Stimulated activated CD8-positive, alpha-beta memory T cell treated with anti-CD3 and anti-CD28 coated beads, Interleukin-12 subunit alpha, Interleukin-12 subunit beta, amount 100 ng/mL, for 4 hours (primary cell): ENCODE data around the gene AIFM3.
A peak's percentile ranks its signal among the peaks of the same experiment; 100 is the strongest.

Experiments
- DNase-seq: peaks from one replicate; pipeline ENCODE4 v3.0.0-alpha.2; 2020; ENCODE audit warnings: low read depth

The AIFM3 gene

GRCh38 chr22:20976291-20976877 is 9.3 kb downstream of the AIFM3 start:
- no peak for DNase-seq

GRCh38 chr22:20977019-20977418 is 10.0 kb downstream of the AIFM3 start:
- no peak for DNase-seq

GRCh38 chr22:20977516-20978170 is 10.6 kb downstream of the AIFM3 start:
- no peak for DNase-seq

GRCh38 chr22:20978419-20978818 is 11.4 kb downstream of the AIFM3 start:
- DNase-seq, result no peak

GRCh38 chr22:20979243-20979809 is 12.3 kb downstream of the AIFM3 start:
- DNase-seq, result peak; percentile 31

GRCh38 chr22:20979940-20980453 is 12.9 kb downstream of the AIFM3 start:
- DNase-seq, result no peak

- DNase-seq, result no peak
These were observed 13.5 kb downstream of the AIFM3 start for GRCh38 chr22:20980523-20980922.

GRCh38 chr22:20980938-20981722 is 14.1 kb downstream of the AIFM3 start:
- DNase-seq, result no peak

- DNase-seq, result peak; percentile 58
These were observed 14.9 kb downstream of the AIFM3 start, which contains the start of gene LZTR1 for GRCh38 chr22:20981787-20982562. LZTR1 (plus strand) TSS chr22:20982297; CDS start chr22:20982372, 75 bp downstream.

- DNase-seq, result no peak
These were observed 15.5 kb downstream of the AIFM3 start for GRCh38 chr22:20982563-20982882.

- DNase-seq, result no peak
These were observed 16.2 kb downstream of the AIFM3 start for GRCh38 chr22:20983081-20983771.

- DNase-seq, result no peak
These were observed 18.7 kb downstream of the AIFM3 start for GRCh38 chr22:20985720-20986119.

GRCh38 chr22:20986365-20986764 is 19.3 kb downstream of the AIFM3 start:
- no peak for DNase-seq

GRCh38 chr22:20987375-20987774 is 20.3 kb downstream of the AIFM3 start:
- no peak for DNase-seq

GRCh38 chr22:20988573-20989322 is 21.7 kb downstream of the AIFM3 start:
- no peak for DNase-seq

GRCh38 chr22:20989323-20990138 is 22.5 kb downstream of the AIFM3 start:
- DNase-seq, result no peak

- DNase-seq, result no peak
These were observed 23.4 kb downstream of the AIFM3 start for GRCh38 chr22:20990184-20991180.
